HEK293 (cell line): ENCODE results near the gene MRPL23.

Experiments
- CTCF ChIA-PET: fragments of 350-600 bp; formaldehyde crosslinking; extraction: SDS; loops from one replicate; lab custom pipeline; 2021; ENCODE audit warnings: antibody characterized with exemption; lab: Yijun Ruan, JAX
- POLR2A ChIA-PET: fragments of 300-600 bp; formaldehyde crosslinking; extraction: SDS; loops from one replicate; lab custom pipeline; 2020; ENCODE audit warnings: antibody characterized with exemption, inconsistent platforms; lab: Yijun Ruan, JAX
- H3K27ac ChIP-seq: fragments of 200-500 bp; sonication (Bioruptor generic); 2 replicates; pipeline ENCODE4 v1.5.1; 2014; ENCODE audit warnings: low read depth, low read length, control low read depth, inconsistent platforms; ENCODE audit errors: extremely low read depth
- H3K36me3 ChIP-seq, 2 experiments: fragments of 200-500 bp in 1 of 2; sonication (Bioruptor generic) in 1 of 2; 1 replicate in 1 of 2; 2 replicates in 1 of 2; pipeline ENCODE4 v1.5.1; 2014 to 2017; ENCODE audit warnings: inconsistent platforms in 2 of 2, low read length in 2 of 2; ENCODE audit not compliant: control insufficient read depth in 2 of 2, insufficient read depth in 1 of 2
- H3K4me1 ChIP-seq: fragments of 200-500 bp; sonication (Bioruptor generic); 2 replicates; pipeline ENCODE4 v1.5.1; 2014; ENCODE audit warnings: mild to moderate bottlenecking, low read length, inconsistent platforms; ENCODE audit not compliant: control insufficient read depth, insufficient read depth
- H3K4me3 ChIP-seq: 2 replicates; pipeline ENCODE4 v1.5.1; 2011; ENCODE audit warnings: low read depth, mild to moderate bottlenecking, control low read depth, low read length, moderate library complexity
- H3K9me3 ChIP-seq: fragments of 200-500 bp; sonication (Bioruptor generic); 2 replicates; pipeline ENCODE4 v1.5.1; 2014; ENCODE audit warnings: low read depth, low read length, inconsistent platforms; ENCODE audit not compliant: control insufficient read depth, insufficient read depth
- BCL11A ChIP-seq: fragments of 450-650 bp; formaldehyde crosslinking; IDR thresholded peaks from 2 replicates; pipeline ENCODE4 v1.5.1; 2016; ENCODE audit warnings: low read depth, missing biosample characterization, missing genetic modification characterization
- BCL11B ChIP-seq: fragments of 450-650 bp; formaldehyde crosslinking; IDR thresholded peaks from 2 replicates; pipeline ENCODE4 v1.5.1; 2016; ENCODE audit warnings: low read depth, missing biosample characterization, missing genetic modification characterization
- BCL6B ChIP-seq: fragments of 450-650 bp; formaldehyde crosslinking; IDR thresholded peaks from 2 replicates; pipeline ENCODE4 v1.5.1; 2017; ENCODE audit warnings: missing biosample characterization, missing genetic modification characterization
- EGR2 ChIP-seq: fragments of 450-650 bp; formaldehyde crosslinking; IDR thresholded peaks from 2 replicates; pipeline ENCODE4 v1.5.1; 2016; ENCODE audit warnings: low read depth, missing biosample characterization, missing genetic modification characterization
- KLF16 ChIP-seq: fragments of 450-650 bp; formaldehyde crosslinking; IDR thresholded peaks from 2 replicates; pipeline ENCODE4 v1.5.1; 2017; ENCODE audit warnings: missing biosample characterization, missing genetic modification characterization
- KLF8 ChIP-seq: fragments of 450-650 bp; formaldehyde crosslinking; IDR thresholded peaks from 2 replicates; pipeline ENCODE4 v1.5.1; 2016; ENCODE audit warnings: missing biosample characterization, missing genetic modification characterization
- ZBTB17 ChIP-seq: fragments of 450-650 bp; formaldehyde crosslinking; IDR thresholded peaks from 2 replicates; pipeline ENCODE4 v1.5.1; 2016; ENCODE audit warnings: missing biosample characterization, missing genetic modification characterization
- ZNF132 ChIP-seq: fragments of 450-650 bp; formaldehyde crosslinking; IDR thresholded peaks from 2 replicates; pipeline ENCODE4 v1.5.1; 2017; ENCODE audit warnings: missing biosample characterization, missing genetic modification characterization, borderline replicate concordance
- ZNF248 ChIP-seq: fragments of 450-650 bp; formaldehyde crosslinking; IDR thresholded peaks from 2 replicates; pipeline ENCODE4 v1.5.1; 2017; ENCODE audit warnings: missing biosample characterization, missing genetic modification characterization
- ZNF335 ChIP-seq: fragments of 450-650 bp; formaldehyde crosslinking; conservative IDR thresholded peaks from 2 replicates; pipeline ENCODE4 v1.5.1; 2016; ENCODE audit warnings: missing biosample characterization, missing genetic modification characterization
- ZNF366 ChIP-seq: fragments of 450-650 bp; formaldehyde crosslinking; conservative IDR thresholded peaks from 2 replicates; pipeline ENCODE4 v1.5.1; 2016; ENCODE audit warnings: missing biosample characterization, missing genetic modification characterization
- ZNF449 ChIP-seq: fragments of 450-650 bp; formaldehyde crosslinking; IDR thresholded peaks from 2 replicates; pipeline ENCODE4 v1.5.1; 2017; ENCODE audit warnings: missing biosample characterization, mild to moderate bottlenecking, missing genetic modification characterization, moderate library complexity
- ZNF530 ChIP-seq: fragments of 450-650 bp; formaldehyde crosslinking; IDR thresholded peaks from 2 replicates; pipeline ENCODE4 v1.5.1; 2016; ENCODE audit warnings: low read depth, missing biosample characterization, missing genetic modification characterization
- ZNF677 ChIP-seq: fragments of 450-650 bp; IDR thresholded peaks from 2 replicates; pipeline ENCODE4 v1.5.0; 2018; ENCODE audit warnings: missing biosample characterization, mild to moderate bottlenecking, missing genetic modification characterization, moderate library complexity
- ZNF791 ChIP-seq: fragments of 450-650 bp; formaldehyde crosslinking; IDR thresholded peaks from 2 replicates; pipeline ENCODE4 v1.5.1; 2016; ENCODE audit warnings: missing biosample characterization, missing genetic modification characterization
- ZSCAN23 ChIP-seq: fragments of 450-650 bp; formaldehyde crosslinking; IDR thresholded peaks from 2 replicates; pipeline ENCODE4 v1.5.1; 2016; ENCODE audit warnings: missing biosample characterization, missing genetic modification characterization
- TF ChIP-seq, protein P1 (sequence below): fragments of 450-650 bp; IDR thresholded peaks from 2 replicates; pipeline ENCODE4 v1.5.1; 2018; ENCODE audit warnings: missing biosample characterization, missing genetic modification characterization
- TF ChIP-seq, protein P2 (sequence below): fragments of 450-650 bp; formaldehyde crosslinking; IDR thresholded peaks from 2 replicates; pipeline ENCODE4 v1.5.1; 2016; ENCODE audit warnings: missing biosample characterization, missing genetic modification characterization, borderline replicate concordance

The MRPL23 gene

DNA sequence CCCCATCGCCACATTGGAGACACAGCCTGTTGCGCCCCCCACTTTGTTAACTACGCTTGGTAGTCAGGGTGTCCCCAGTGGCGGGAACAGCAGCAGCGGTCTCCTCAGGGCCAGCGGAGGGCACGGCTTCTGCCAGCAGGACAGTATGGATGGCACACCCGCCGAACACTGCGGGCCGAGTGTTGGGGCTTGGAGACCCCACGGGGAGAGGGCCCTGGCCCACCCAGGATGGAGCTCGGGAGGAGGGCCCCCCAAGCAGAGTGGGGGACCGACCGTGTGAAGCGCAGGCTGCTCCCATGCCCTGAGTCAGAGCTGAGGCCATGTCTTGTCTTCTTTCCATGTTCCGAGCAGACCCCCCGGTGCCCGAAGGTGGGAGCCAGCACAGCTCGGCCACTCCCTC is 17.8 kb downstream of the MRPL23 start:
- no peak for TF ChIP-seq BCL6B (tag by site-specific recombination)
- TF ChIP-seq EGR2: no peak
- TF ChIP-seq ZNF677 (tag by site-specific recombination): no peak
- TF ChIP-seq, protein P1, sequence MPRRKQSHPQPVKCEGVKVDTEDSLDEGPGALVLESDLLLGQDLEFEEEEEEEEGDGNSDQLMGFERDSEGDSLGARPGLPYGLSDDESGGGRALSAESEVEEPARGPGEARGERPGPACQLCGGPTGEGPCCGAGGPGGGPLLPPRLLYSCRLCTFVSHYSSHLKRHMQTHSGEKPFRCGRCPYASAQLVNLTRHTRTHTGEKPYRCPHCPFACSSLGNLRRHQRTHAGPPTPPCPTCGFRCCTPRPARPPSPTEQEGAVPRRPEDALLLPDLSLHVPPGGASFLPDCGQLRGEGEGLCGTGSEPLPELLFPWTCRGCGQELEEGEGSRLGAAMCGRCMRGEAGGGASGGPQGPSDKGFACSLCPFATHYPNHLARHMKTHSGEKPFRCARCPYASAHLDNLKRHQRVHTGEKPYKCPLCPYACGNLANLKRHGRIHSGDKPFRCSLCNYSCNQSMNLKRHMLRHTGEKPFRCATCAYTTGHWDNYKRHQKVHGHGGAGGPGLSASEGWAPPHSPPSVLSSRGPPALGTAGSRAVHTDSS (tag by site-specific recombination): no peak
- TF ChIP-seq ZNF132 (tag by site-specific recombination): no peak
- no peak for TF ChIP-seq ZNF248 (tag by site-specific recombination)
- TF ChIP-seq BCL11B (tag by site-specific recombination): no peak
- TF ChIP-seq ZNF449 (tag by site-specific recombination): no peak
- TF ChIP-seq, protein P2, sequence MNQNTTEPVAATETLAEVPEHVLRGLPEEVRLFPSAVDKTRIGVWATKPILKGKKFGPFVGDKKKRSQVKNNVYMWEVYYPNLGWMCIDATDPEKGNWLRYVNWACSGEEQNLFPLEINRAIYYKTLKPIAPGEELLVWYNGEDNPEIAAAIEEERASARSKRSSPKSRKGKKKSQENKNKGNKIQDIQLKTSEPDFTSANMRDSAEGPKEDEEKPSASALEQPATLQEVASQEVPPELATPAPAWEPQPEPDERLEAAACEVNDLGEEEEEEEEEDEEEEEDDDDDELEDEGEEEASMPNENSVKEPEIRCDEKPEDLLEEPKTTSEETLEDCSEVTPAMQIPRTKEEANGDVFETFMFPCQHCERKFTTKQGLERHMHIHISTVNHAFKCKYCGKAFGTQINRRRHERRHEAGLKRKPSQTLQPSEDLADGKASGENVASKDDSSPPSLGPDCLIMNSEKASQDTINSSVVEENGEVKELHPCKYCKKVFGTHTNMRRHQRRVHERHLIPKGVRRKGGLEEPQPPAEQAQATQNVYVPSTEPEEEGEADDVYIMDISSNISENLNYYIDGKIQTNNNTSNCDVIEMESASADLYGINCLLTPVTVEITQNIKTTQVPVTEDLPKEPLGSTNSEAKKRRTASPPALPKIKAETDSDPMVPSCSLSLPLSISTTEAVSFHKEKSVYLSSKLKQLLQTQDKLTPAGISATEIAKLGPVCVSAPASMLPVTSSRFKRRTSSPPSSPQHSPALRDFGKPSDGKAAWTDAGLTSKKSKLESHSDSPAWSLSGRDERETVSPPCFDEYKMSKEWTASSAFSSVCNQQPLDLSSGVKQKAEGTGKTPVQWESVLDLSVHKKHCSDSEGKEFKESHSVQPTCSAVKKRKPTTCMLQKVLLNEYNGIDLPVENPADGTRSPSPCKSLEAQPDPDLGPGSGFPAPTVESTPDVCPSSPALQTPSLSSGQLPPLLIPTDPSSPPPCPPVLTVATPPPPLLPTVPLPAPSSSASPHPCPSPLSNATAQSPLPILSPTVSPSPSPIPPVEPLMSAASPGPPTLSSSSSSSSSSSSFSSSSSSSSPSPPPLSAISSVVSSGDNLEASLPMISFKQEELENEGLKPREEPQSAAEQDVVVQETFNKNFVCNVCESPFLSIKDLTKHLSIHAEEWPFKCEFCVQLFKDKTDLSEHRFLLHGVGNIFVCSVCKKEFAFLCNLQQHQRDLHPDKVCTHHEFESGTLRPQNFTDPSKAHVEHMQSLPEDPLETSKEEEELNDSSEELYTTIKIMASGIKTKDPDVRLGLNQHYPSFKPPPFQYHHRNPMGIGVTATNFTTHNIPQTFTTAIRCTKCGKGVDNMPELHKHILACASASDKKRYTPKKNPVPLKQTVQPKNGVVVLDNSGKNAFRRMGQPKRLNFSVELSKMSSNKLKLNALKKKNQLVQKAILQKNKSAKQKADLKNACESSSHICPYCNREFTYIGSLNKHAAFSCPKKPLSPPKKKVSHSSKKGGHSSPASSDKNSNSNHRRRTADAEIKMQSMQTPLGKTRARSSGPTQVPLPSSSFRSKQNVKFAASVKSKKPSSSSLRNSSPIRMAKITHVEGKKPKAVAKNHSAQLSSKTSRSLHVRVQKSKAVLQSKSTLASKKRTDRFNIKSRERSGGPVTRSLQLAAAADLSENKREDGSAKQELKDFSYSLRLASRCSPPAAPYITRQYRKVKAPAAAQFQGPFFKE: no peak
- no peak for TF ChIP-seq ZNF530 (tag by site-specific recombination)
- no peak for TF ChIP-seq KLF16
- no peak for TF ChIP-seq ZNF335 (tag by site-specific recombination)
- no peak for TF ChIP-seq BCL11A (tag by site-specific recombination)
- no peak for TF ChIP-seq ZSCAN23
- no peak for TF ChIP-seq KLF8 (tag by site-specific recombination)
- no peak for TF ChIP-seq ZNF366 (tag by site-specific recombination)
- no peak for TF ChIP-seq ZBTB17 (tag by site-specific recombination)
- TF ChIP-seq ZNF791: no peak
- TF ChIP-seq, all 188 proteins: peak for 0
- no peak overlapping the region for H3K27ac ChIP-seq
- H3K4me1 ChIP-seq: no peaks in the 10 kb centered on the region
- no peaks in the 10 kb centered on the region for H3K9me3 ChIP-seq
- ChIA-PET POLR2A (no interaction called here), CTCF (interaction anchor here (0.7 kb wide), 1 partner anchor 187 kb away, joined by 3 read pairs; no protein-coding TSS in a partner anchor)
- H3K36me3 ChIP-seq: no peaks in the 10 kb centered on the region
- no peak overlapping the region for H3K4me3 ChIP-seq
